OCI-LY3 (cell line): ENCODE results near the gene GABRG3.

ENCODE experiments used
- H2AFZ ChIP-seq: fragments of 200-600, 300-600 bp; shearing (Covaris generic); 2 replicates; pipeline ENCODE4 v1.6.0; 2014; ENCODE audit warnings: antibody characterized with exemption, low read depth, low read length
- H3K27ac ChIP-seq: fragments of 200-600, 300-600 bp; sonication (generic); 2 replicates; pipeline ENCODE4 v1.5.1; 2014; ENCODE audit warnings: mild to moderate bottlenecking, low read length, moderate library complexity, mixed read lengths
- H3K27me3 ChIP-seq: fragments of 200-600, 300-600 bp; sonication (generic); 2 replicates; pipeline ENCODE4 v1.6.1; 2014; ENCODE audit warnings: low read depth, low read length, mixed read lengths
- H3K36me3 ChIP-seq: fragments of 200-600, 300-600 bp; sonication (generic); replicated peaks from 2 replicates; pipeline ENCODE3; 2014; ENCODE audit warnings: low read depth, low read length, mixed read lengths
- H3K4me1 ChIP-seq: fragments of 300-600, 200-600 bp; sonication (generic); 2 replicates; pipeline ENCODE4 v1.6.1; 2014; ENCODE audit warnings: low read length, mixed read lengths
- H3K4me2 ChIP-seq: fragments of 200-600, 300-600 bp; sonication (generic); 2 replicates; pipeline ENCODE4 v1.6.1; 2014; ENCODE audit warnings: low read length, mixed read lengths
- H3K4me3 ChIP-seq: fragments of 300-600, 200-600 bp; sonication (generic); 2 replicates; pipeline ENCODE4 v1.5.1; 2014; ENCODE audit warnings: antibody characterized with exemption, mild to moderate bottlenecking, low read length, moderate library complexity
- H3K79me2 ChIP-seq: fragments of 300-600, 200-600 bp; shearing (Covaris generic); 2 replicates; pipeline ENCODE4 v1.6.1; 2014; ENCODE audit warnings: mild to moderate bottlenecking, low read length, mixed read lengths
- H3K9ac ChIP-seq: fragments of 300-600, 200-600 bp; shearing (Covaris generic); 2 replicates; pipeline ENCODE4 v1.6.0; 2014; ENCODE audit warnings: mild to moderate bottlenecking, low read length, moderate library complexity
- H3K9me3 ChIP-seq: fragments of 200-600, 300-600 bp; shearing (Covaris generic); 2 replicates; pipeline ENCODE4 v1.6.1; 2014; ENCODE audit warnings: low read length, mixed read lengths; ENCODE audit not compliant: insufficient read depth
- H4K20me1 ChIP-seq: fragments of 200-600, 300-600 bp; sonication (generic); 2 replicates; pipeline ENCODE4 v1.6.1; 2016; ENCODE audit warnings: low read length, mixed read lengths; ENCODE audit not compliant: insufficient read depth
- EZH2phosphoT487 ChIP-seq: fragments of 200-600 bp; shearing (Covaris generic); IDR thresholded peaks from 2 replicates; pipeline ENCODE4 v1.6.1; 2018; ENCODE audit warnings: antibody characterized with exemption, mixed run types, low read depth
- TF ChIP-seq, protein P1 (sequence below): fragments of 200-600, 300-600 bp; sonication (generic); IDR thresholded peaks from 2 replicates; pipeline ENCODE4 v1.5.1; 2014; ENCODE audit warnings: antibody characterized with exemption, low read length, low read depth

GABRG3 gene

DNA sequence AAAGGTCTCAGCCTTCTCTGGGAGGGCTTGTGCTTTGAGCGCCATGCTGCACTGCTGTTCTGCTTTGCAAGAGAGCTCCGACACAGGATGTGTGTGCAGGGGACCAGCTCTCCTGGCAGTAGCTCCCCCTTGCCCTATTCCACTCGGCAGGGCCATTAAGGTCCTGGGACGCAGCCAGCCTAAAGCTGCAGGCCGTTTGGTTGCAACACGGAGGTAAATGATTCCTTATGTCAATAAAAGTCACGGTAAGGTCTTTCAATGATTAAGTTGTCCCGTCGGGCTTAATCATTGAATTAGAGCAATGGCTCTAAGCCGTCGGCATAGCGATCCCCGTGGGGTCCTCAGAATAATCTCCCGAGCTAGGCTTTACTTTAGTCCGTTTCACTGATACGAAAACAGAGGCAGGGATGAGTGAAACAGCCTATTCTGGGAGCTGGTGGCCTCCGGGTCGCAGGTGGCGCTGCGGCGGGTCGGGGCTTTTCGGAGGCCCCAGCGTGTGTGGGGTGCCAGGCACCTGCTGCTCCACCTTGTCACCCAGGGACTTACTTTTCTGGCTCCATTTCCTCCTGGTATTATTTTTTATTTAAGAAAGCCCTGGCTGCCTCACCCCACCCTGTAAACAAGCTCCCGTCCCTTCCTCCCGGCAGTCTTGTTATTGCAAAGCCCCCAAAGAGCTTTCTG lies 603.0 kb downstream of the GABRG3 start:
- Histone ChIP-seq H3K4me1 (no peaks in the 10 kb centered on the region), H3K27ac (no peak overlapping the region), H2AFZ (no peak overlapping the region), H3K27me3 (no peaks in the 10 kb centered on the region), H3K9me3 (no peaks in the 10 kb centered on the region), H4K20me1 (no peaks in the 10 kb centered on the region), H3K79me2 (no peaks in the 10 kb centered on the region), H3K4me2 (no peak overlapping the region), H3K9ac (no peak overlapping the region), H3K36me3 (no peaks in the 10 kb centered on the region), H3K4me3 (no peak overlapping the region)
- TF ChIP-seq EZH2phosphoT487: no peak
- TF ChIP-seq, protein P1, sequence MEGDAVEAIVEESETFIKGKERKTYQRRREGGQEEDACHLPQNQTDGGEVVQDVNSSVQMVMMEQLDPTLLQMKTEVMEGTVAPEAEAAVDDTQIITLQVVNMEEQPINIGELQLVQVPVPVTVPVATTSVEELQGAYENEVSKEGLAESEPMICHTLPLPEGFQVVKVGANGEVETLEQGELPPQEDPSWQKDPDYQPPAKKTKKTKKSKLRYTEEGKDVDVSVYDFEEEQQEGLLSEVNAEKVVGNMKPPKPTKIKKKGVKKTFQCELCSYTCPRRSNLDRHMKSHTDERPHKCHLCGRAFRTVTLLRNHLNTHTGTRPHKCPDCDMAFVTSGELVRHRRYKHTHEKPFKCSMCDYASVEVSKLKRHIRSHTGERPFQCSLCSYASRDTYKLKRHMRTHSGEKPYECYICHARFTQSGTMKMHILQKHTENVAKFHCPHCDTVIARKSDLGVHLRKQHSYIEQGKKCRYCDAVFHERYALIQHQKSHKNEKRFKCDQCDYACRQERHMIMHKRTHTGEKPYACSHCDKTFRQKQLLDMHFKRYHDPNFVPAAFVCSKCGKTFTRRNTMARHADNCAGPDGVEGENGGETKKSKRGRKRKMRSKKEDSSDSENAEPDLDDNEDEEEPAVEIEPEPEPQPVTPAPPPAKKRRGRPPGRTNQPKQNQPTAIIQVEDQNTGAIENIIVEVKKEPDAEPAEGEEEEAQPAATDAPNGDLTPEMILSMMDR: no peak

DNA sequence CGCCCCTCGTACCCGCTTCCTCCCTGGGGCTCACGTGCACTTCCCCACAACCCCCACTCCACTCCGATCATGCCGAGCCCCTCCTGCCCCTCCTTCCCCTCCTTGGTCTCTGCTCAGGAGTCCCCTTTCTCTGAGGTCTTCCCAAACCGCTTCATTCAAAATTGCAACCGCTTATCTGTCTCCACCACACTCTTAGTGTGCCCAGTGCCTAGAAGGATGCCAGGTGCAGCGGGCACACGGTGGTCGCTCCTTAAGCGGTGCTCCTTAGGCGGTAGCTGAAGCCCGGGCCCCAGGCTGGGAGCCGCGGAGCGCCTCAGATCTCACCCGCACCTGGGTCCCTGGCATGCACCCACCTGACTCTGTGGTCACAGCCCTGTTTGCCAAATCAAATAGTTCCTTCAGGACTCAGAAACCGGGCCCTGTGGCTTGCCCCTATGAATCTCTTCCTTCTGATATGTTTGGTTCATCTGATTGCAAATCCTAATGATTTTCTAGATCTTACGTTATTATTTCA lies 603.6 kb downstream of the GABRG3 start:
- Histone ChIP-seq H3K4me2 (no peak overlapping the region), H3K9me3 (no peaks in the 10 kb centered on the region), H3K4me3 (no peak overlapping the region), H2AFZ (no peak overlapping the region), H3K36me3 (no peaks in the 10 kb centered on the region), H4K20me1 (no peaks in the 10 kb centered on the region), H3K9ac (no peak overlapping the region), H3K27me3 (no peaks in the 10 kb centered on the region), H3K4me1 (no peaks in the 10 kb centered on the region), H3K27ac (no peak overlapping the region), H3K79me2 (no peaks in the 10 kb centered on the region)
- TF ChIP-seq, protein P1: no peak

DNA sequence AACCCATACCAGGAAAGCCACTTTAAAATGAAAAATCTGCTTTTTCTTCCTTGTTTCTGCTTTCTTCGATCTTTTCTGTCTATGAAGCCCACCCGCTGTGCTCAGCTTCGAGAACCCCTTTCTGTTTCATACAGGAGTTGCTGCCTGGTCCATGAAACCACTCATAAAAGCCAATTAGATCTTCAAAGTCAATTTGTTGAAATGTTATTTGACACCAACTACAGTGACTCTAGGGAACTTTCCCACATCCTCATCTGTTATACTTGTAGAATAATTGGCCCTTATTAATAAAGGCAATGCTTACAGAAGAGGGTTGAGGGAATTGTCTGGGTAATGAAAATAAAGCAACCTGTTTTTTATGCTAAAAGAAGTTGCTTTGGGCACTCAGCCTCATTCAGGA lies 604.5 kb downstream of the GABRG3 start:
- TF ChIP-seq, protein P1: no peak
- no peak for TF ChIP-seq EZH2phosphoT487

DNA sequence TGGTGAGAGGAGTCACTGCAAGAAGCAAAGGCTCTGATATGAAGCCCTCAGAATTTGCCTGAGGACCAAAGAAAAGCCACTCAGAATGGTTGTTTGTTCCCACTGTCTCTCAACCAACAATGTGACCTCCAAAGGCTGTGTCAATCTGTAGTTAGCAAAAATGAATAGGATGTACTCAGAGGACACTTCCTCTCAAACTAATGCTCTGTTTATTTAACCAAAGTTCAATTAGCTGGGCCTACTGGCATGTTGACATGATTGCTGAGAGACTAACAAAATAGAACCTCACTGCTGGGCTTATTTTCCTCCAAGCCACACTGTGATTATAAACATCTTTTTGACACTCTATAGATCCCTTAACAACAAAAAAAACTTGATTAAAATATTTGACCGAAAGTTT lies 605.6 kb downstream of the GABRG3 start:
- H3K4me3 ChIP-seq: no peak overlapping the region

More for the DNA sequence above, 604.5 kb downstream of the GABRG3 start:
- Histone ChIP-seq H3K4me3 (no peak overlapping the region), H3K79me2 (no peaks in the 10 kb centered on the region), H3K4me2 (no peak overlapping the region), H3K4me1 (no peaks in the 10 kb centered on the region), H2AFZ (no peak overlapping the region), H3K9me3 (no peaks in the 10 kb centered on the region), H3K9ac (no peak overlapping the region), H3K27me3 (no peaks in the 10 kb centered on the region), H4K20me1 (no peaks in the 10 kb centered on the region), H3K36me3 (no peaks in the 10 kb centered on the region), H3K27ac (no peak overlapping the region)

More for the DNA sequence above, 605.6 kb downstream of the GABRG3 start:
- no peaks in the 10 kb centered on the region for H4K20me1 ChIP-seq
- no peak overlapping the region for H3K27ac ChIP-seq
- H3K9me3 ChIP-seq: no peaks in the 10 kb centered on the region
- no peak for TF ChIP-seq EZH2phosphoT487
- TF ChIP-seq, protein P1: no peak
- H2AFZ ChIP-seq: no peak overlapping the region
- no peaks in the 10 kb centered on the region for H3K4me1 ChIP-seq
- no peaks in the 10 kb centered on the region for H3K36me3 ChIP-seq
- no peaks in the 10 kb centered on the region for H3K27me3 ChIP-seq
- no peak overlapping the region for H3K9ac ChIP-seq
- H3K79me2 ChIP-seq: no peaks in the 10 kb centered on the region
- H3K4me2 ChIP-seq: no peak overlapping the region
